Suppressor macrophage treated with lipopolysaccharide for 1 hour (primary cell): ENCODE results near the gene GSTM2.

Experiments
- DNase-seq, 3 donors: peaks; one replicate each; pipeline ENCODE4 v3.0.0-alpha.2; 2020 to 2022

Gene GSTM2

GRCh38 chr1:109630081-109630897, 37.6 kb upstream of the GSTM2 start:
- peak in 1 of 3 donors; percentile 49 for DNase-seq

- no peak for DNase-seq
Measured at GRCh38 chr1:109630898-109631512, 36.9 kb upstream of the GSTM2 start.

GRCh38 chr1:109631513-109632505, 36.0 kb upstream of the GSTM2 start:
- DNase-seq: no peak

- no peak for DNase-seq
Measured at GRCh38 chr1:109632671-109633346, 35.0 kb upstream of the GSTM2 start.

- peak; percentile 49 to 63 (median 56) for DNase-seq
Measured at GRCh38 chr1:109634292-109634691, 33.6 kb upstream of the GSTM2 start.

- DNase-seq: no peak
Measured at GRCh38 chr1:109634771-109635750, 32.8 kb upstream of the GSTM2 start.

GRCh38 chr1:109635862-109636200, 32.0 kb upstream of the GSTM2 start:
- DNase-seq: no peak

- peak; percentile 45 to 69 (median 52) for DNase-seq
Measured at GRCh38 chr1:109636201-109636952, 31.5 kb upstream of the GSTM2 start.

GRCh38 chr1:109637446-109637845, 30.4 kb upstream of the GSTM2 start:
- DNase-seq: no peak

- DNase-seq: no peak
Measured at GRCh38 chr1:109639063-109639840, 28.6 kb upstream of the GSTM2 start.

GRCh38 chr1:109639841-109640184, 28.0 kb upstream of the GSTM2 start:
- DNase-seq: no peak

GRCh38 chr1:109640285-109640865, 27.5 kb upstream of the GSTM2 start:
- peak; percentile 83 to 91 (median 89) for DNase-seq

GRCh38 chr1:109641078-109641740, 26.6 kb upstream of the GSTM2 start:
- DNase-seq: peak; percentile 50 to 55 (median 54)

- DNase-seq: peak; percentile 81 to 89 (median 85)
Measured at GRCh38 chr1:109641861-109642260, 26.0 kb upstream of the GSTM2 start.

- DNase-seq: peak; percentile 72 to 83 (median 80)
Measured at GRCh38 chr1:109642626-109643025, 25.2 kb upstream of the GSTM2 start.

GRCh38 chr1:109643385-109644230, 24.2 kb upstream of the GSTM2 start:
- peak; percentile 78 to 93 (median 88) for DNase-seq

GRCh38 chr1:109644670-109645069, 23.2 kb upstream of the GSTM2 start:
- no peak for DNase-seq

GRCh38 chr1:109649491-109649914, 18.4 kb upstream of the GSTM2 start:
- DNase-seq: peak; percentile 41 to 57 (median 55)
